Esophagus squamous epithelium (tissue), 4 donors: ENCODE results near the gene AHRR.

Source experiments
- POLR2A ChIP-seq, 4 donors: fragments of 450-650 bp; IDR thresholded peaks; one replicate each; pipeline ENCODE4 v1.6.1; 2017; ENCODE audit warnings: antibody characterized with exemption in 4 of 4, mild to moderate bottlenecking in 4 of 4, moderate library complexity in 3 of 4
- TF ChIP-seq, protein P1 (sequence below), 6 experiments: fragments of 450-650 bp in 4 of 6; fragments of 200-600 bp in 2 of 6; sonication (generic) in 2 of 6; IDR thresholded peaks; one replicate each; pipeline ENCODE4 v1.5.1; 2016 to 2019; ENCODE audit warnings: antibody characterized with exemption in 6 of 6, mild to moderate bottlenecking in 4 of 6, moderate library complexity in 4 of 6

DNA sequence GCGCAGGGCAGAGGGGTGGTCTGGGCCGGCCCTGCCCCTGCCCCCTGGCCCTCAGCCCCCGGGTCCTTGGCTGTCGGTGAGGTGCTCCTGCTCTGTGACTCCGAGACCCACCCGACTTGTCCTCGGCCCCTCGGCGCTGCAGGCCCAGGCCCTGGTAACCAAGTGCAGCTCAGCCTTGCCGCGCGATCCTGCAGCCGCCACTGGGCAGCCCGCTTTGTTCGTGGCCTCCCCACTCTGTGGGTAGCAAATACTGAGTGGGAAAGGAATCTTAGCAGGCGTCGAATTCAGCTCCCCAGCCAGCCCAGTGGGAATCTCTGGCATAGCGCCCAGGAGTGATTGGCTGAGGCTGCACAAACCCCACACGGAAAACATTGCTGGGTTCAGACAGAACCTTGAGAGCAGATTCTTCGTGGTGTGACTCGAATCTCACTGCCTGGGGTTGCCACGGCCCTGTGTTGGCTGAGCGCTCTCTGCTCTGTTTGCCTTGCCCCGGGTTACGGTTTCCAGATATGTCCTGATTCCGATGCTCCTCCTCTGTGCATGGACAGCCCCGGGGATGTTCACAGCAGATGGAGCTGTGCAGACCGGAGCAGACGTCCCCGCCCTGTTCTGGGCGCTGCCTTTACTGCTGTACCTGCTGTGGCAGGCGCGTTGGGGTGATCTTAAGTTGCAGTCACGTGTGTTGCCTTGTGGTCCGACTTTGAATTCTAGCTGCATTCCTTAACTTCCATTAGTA, 108.1 kb downstream of the AHRR start:
- TF ChIP-seq, protein P1, sequence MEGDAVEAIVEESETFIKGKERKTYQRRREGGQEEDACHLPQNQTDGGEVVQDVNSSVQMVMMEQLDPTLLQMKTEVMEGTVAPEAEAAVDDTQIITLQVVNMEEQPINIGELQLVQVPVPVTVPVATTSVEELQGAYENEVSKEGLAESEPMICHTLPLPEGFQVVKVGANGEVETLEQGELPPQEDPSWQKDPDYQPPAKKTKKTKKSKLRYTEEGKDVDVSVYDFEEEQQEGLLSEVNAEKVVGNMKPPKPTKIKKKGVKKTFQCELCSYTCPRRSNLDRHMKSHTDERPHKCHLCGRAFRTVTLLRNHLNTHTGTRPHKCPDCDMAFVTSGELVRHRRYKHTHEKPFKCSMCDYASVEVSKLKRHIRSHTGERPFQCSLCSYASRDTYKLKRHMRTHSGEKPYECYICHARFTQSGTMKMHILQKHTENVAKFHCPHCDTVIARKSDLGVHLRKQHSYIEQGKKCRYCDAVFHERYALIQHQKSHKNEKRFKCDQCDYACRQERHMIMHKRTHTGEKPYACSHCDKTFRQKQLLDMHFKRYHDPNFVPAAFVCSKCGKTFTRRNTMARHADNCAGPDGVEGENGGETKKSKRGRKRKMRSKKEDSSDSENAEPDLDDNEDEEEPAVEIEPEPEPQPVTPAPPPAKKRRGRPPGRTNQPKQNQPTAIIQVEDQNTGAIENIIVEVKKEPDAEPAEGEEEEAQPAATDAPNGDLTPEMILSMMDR (IDR thresholded peaks at IDR 0.05) = no peak
- no peak for TF ChIP-seq POLR2A (IDR thresholded peaks at IDR 0.05)
